Spleen (tissue), 13 donors: ENCODE measurements around the gene PRM3. TPM values are rescaled to one million over a fixed set of nuclear protein-coding genes. Genes with fewer than 3 reads are reported as not detected.

Source experiments
- DNase-seq: peaks from one replicate; pipeline ENCODE4 v3.0.0-alpha.2; 2020
- H3K27ac ChIP-seq, 8 donors: fragments of 200-600 bp; sonication (generic) in 7 of 8; 1 replicate in 4 of 8; 2 replicates in 4 of 8; pipeline versions ENCODE4 v1.5.0 to v1.8.0; 2016 to 2021; ENCODE audit warnings: inconsistent platforms in 4 of 8, mild to moderate bottlenecking in 4 of 8, moderate library complexity in 1 of 8
- H3K27me3 ChIP-seq, 7 donors: fragments of 200-600 bp; sonication (generic) in 6 of 7; replicated peaks in 1 of 7; 1 replicate in 4 of 7; 2 replicates in 3 of 7; pipeline versions ENCODE4 v1.5.0 to v1.8.0; 2016 to 2021; ENCODE audit warnings: inconsistent platforms in 3 of 7, mild to moderate bottlenecking in 1 of 7
- H3K36me3 ChIP-seq, 6 donors: fragments of 200-600 bp; sonication (generic) in 5 of 6; 1 replicate in 4 of 6; 2 replicates in 2 of 6; pipeline versions ENCODE4 v1.5.0 to v1.8.0; 2016 to 2021; ENCODE audit warnings: inconsistent platforms in 2 of 6
- H3K4me1 ChIP-seq, 6 donors: fragments of 200-600 bp; sonication (generic) in 5 of 6; 1 replicate in 3 of 6; 2 replicates in 3 of 6; pipeline versions ENCODE4 v1.5.0 to v1.8.0; 2016 to 2021; ENCODE audit warnings: inconsistent platforms in 3 of 6
- H3K4me3 ChIP-seq, 8 donors: fragments of 200-600 bp; sonication (generic) in 7 of 8; 1 replicate in 4 of 8; 2 replicates in 4 of 8; pipeline versions ENCODE4 v1.5.0 to v1.8.0; 2016 to 2021; ENCODE audit warnings: inconsistent platforms in 4 of 8, mild to moderate bottlenecking in 4 of 8, moderate library complexity in 2 of 8
- H3K9me3 ChIP-seq, 8 donors: fragments of 200-600 bp; sonication (generic) in 7 of 8; 1 replicate in 4 of 8; 2 replicates in 4 of 8; pipeline versions ENCODE4 v1.5.0 to v1.8.0; 2016 to 2021; ENCODE audit warnings: inconsistent platforms in 4 of 8
- POLR2A ChIP-seq, 3 donors: fragments of 450-650 bp; IDR thresholded peaks; one replicate each; pipeline ENCODE4 v1.5.1; 2017; ENCODE audit warnings: antibody characterized with exemption in 3 of 3, mild to moderate bottlenecking in 1 of 3
- POLR2AphosphoS5 ChIP-seq, 3 donors: sonication (generic); formaldehyde crosslinking; IDR thresholded peaks; one replicate each; pipeline ENCODE4 v1.5.1; 2017; ENCODE audit warnings: antibody characterized with exemption in 3 of 3
- WGBS, 5 donors: extraction: QIAGEN DNeasy Blood & Tissue Kit in 3 of 5; methylation state at CpG; one replicate each; pipeline versions ENCODE4 v1.1.5 to v1.1.7; 2013 to 2018; 5-methylcytosine and 5-hydroxymethylcytosine counted together
- intact Hi-C: fragments of 100-400 bp; cut with DNase I; formaldehyde crosslinking; loops from one replicate; pipeline ENCODE4 v1.15.0; 2023; ENCODE audit warnings: low total_unique reads
- long read RNA-seq, 2 donors: transcript quantifications; one replicate each; lab custom pipeline, GENCODE V29; 2026
- polyA plus RNA-seq, 3 donors: library from polyadenylated mRNA; stranded (reverse); fragments of 200-250 nt; gene quantifications; one replicate each; pipeline ENCODE4 v1.2.1, GENCODE V29; 2013
- total RNA-seq, 7 donors: library from RNA; depleted of rRNA in 3 of 7; stranded (reverse); fragments of >200 nt in 3 of 7; fragmentation: NEBNext Ultra II Directional in 4 of 7; extraction: Animal tissue kit (Norgen Biotek cat#: 25700) in 4 of 7; gene quantifications; one replicate each; pipeline versions ENCODE4 v1.1.0 to v1.2.1, GENCODE V29; 2016 to 2021
- TF ChIP-seq, protein P1 (sequence below), 11 experiments: fragments of 200-600 bp in 7 of 11; fragments of 450-650 bp in 4 of 11; sonication (generic) in 4 of 11; IDR thresholded peaks in 8 of 11; conservative IDR thresholded peaks in 3 of 11; 1 replicate in 7 of 11; 2 replicates in 4 of 11; pipeline versions ENCODE4 v1.4.0 to v1.8.0; 2016 to 2021; ENCODE audit warnings: antibody characterized with exemption in 11 of 11, inconsistent platforms in 4 of 11, mild to moderate bottlenecking in 1 of 11
- donor health status: healthy with polysubstance abuse.
- donor health status: DM: no; HTN: no; CAD: no; lungs with moderate emphysema.
- donor health status: DM: no; HTN: no; CAD: no.
- donor health status: Bipolar disorder and iron deficiency.
- donor health status: healthy.
- donor health status: DM: no; HTN: no; CAD: no.
- donor health status: DM: yes; HTN: yes; CAD: no.

Gene PRM3
- not detected for total RNA-seq
- not detected for polyA plus RNA-seq
- long read RNA-seq, donor 1, result 0 reads
- long read RNA-seq, donor 2, result 0 reads

DNA sequence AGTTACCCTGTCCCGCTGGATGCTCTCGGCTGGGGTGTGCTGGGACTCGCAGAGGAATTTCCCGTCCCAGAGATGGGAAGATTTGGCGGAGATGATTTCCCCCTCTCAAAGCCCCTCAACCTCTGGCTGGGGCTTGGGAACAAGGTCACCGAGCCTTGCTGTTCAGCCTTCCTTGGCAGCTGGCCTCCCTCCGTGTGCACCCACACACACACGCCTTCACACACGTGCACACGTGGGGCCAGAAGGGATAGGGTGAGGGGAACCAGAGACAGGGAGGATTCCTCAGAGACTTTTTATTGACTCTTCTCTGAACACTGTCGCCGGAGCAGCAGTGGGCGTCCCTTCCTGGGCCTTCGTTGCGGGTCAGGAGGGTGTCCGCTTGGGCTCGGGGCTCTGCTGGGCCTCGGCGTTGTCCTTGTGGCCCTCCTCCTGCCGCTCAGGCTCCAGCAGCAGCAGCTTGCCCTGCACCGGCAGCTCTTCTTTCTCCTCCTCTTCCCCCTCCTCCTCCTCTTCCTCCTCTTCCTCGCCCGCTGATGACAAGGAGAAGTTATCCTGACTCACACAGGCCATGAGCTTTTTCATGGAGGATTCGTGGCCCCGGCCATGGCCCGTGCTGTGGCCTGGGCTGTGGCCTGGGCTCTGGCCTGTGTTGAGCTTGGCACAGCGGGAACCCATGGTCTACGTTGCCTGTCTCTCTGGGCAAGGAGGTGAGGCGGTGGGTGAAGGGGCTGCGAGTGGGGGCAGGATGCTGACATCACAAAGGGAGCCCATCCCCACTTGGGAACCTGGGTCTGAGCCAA lies at the start of gene PRM3:
TSS of gene PRM3 (minus strand) at position 709 of the 800 bp plus-strand sequence. CDS start at position 675, 34 bp downstream.
- Histone ChIP-seq H3K4me1 (no peaks in the 10 kb centered on the region), H3K27me3 (no peaks in the 10 kb centered on the region), H3K9me3 (no peaks in the 10 kb centered on the region), H3K36me3 (no peaks in the 10 kb centered on the region), H3K27ac (no peak within 1 kb of the TSS), H3K4me3 (no peak within 1 kb of the TSS)
- DNase-seq, result no peak
- intact Hi-C loops, result no loop called here
- WGBS, 5 donors, result 74 to 90% (median 84%) methylated on average over 27 to 30 of the region's 30 CpGs
- TF ChIP-seq, protein P1, sequence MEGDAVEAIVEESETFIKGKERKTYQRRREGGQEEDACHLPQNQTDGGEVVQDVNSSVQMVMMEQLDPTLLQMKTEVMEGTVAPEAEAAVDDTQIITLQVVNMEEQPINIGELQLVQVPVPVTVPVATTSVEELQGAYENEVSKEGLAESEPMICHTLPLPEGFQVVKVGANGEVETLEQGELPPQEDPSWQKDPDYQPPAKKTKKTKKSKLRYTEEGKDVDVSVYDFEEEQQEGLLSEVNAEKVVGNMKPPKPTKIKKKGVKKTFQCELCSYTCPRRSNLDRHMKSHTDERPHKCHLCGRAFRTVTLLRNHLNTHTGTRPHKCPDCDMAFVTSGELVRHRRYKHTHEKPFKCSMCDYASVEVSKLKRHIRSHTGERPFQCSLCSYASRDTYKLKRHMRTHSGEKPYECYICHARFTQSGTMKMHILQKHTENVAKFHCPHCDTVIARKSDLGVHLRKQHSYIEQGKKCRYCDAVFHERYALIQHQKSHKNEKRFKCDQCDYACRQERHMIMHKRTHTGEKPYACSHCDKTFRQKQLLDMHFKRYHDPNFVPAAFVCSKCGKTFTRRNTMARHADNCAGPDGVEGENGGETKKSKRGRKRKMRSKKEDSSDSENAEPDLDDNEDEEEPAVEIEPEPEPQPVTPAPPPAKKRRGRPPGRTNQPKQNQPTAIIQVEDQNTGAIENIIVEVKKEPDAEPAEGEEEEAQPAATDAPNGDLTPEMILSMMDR (IDR thresholded peaks at IDR 0.05 in 8 of 11, conservative IDR thresholded peaks at IDR 0.05 in 3 of 11), result no peak
- no peak for TF ChIP-seq POLR2A (IDR thresholded peaks at IDR 0.05)
- TF ChIP-seq POLR2AphosphoS5 (IDR thresholded peaks at IDR 0.05), result no peak

DNA sequence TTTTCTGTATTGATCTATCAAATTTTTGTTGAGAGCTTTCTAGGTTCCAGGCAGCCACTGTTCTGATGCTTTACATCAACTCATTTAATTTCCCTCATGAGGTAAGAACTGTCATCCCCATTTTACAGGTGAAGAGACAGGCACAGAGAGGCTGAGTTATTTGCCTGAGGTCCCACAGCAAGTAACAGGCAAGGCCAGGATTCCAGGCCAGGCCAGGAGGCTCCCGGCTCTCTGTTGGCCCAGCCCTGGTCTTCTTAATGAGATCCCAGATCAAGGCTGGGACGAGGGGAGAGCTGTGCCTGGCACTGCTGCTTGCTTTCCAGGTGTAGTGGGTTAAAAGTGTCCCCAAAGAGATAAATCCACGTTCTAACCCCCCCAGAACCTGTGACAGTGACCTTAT lies 49.4 kb upstream of the PRM3 start:
- Histone ChIP-seq H3K4me3 (no peak overlapping the region), H3K27me3 (no peaks in the 10 kb centered on the region), H3K9me3 (no peaks in the 10 kb centered on the region), H3K4me1 (peaks cover 24 to 52% (median 30%) of the 10 kb centered on the region in 6 donors), H3K27ac (no peak overlapping the region), H3K36me3 (no peaks in the 10 kb centered on the region)
- DNase-seq, result no peak
- intact Hi-C loops, result no loop called here
- TF ChIP-seq, protein P1 (IDR thresholded peaks at IDR 0.05 in 8 of 11, conservative IDR thresholded peaks at IDR 0.05 in 3 of 11), result no peak
- no peak for TF ChIP-seq POLR2AphosphoS5 (IDR thresholded peaks at IDR 0.05)
- TF ChIP-seq POLR2A (IDR thresholded peaks at IDR 0.05), result no peak
- 83 to 100% (median 91%) methylated on average over 3 of the region's 3 CpGs for WGBS, 5 donors

DNA sequence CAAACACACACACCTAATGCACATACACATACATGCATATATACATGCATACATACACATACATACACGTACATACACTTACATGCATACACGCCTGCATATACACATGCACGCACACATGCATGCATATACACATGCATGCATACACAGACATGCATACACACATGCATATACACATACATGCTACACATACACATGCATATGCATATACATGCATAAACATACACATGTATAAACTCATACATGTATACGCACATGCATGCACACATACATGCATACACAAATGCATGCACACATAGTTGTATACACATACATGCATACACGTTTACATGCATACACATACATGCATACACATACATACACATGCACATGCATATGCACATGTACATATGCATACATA lies 48.2 kb upstream of the PRM3 start:
- Histone ChIP-seq H3K4me3 (no peak overlapping the region), H3K36me3 (no peaks in the 10 kb centered on the region), H3K9me3 (no peaks in the 10 kb centered on the region), H3K4me1 (peaks cover 15 to 40% (median 19%) of the 10 kb centered on the region in 6 donors), H3K27me3 (no peaks in the 10 kb centered on the region), H3K27ac (no peak overlapping the region)
- intact Hi-C loops, result no loop called here
- DNase-seq, result no peak
- 69 to 94% (median 88%) methylated on average over 5 of the region's 5 CpGs for WGBS, 5 donors
- TF ChIP-seq POLR2AphosphoS5 (IDR thresholded peaks at IDR 0.05) (no peak), POLR2A (IDR thresholded peaks at IDR 0.05) (no peak)
- TF ChIP-seq, protein P1 (IDR thresholded peaks at IDR 0.05 in 8 of 11, conservative IDR thresholded peaks at IDR 0.05 in 3 of 11), result no peak

DNA sequence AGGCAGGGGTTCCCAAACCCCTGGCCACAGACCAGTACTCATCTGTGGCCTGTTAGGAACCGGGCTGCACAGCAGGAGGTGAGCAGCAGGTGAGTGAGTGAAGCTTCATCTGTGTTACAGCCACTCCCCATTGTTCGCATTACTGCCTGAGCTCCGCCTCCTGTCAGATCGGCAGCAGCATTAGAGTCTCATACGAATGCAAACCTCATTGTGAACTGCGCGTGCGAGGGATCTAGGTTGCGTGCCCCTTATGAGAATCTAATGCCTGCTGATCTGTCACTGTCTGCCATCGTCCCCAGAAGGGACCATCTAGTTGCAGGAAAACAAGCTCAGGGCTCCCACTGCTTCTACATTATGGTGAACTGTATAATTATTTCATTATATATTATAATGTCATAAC lies 46.7 kb upstream of the PRM3 start:
- Histone ChIP-seq H3K9me3 (no peaks in the 10 kb centered on the region), H3K27ac (no peak overlapping the region), H3K36me3 (no peaks in the 10 kb centered on the region), H3K4me1 (peaks cover under 1 to 25% (median 5%) of the 10 kb centered on the region in 6 donors), H3K4me3 (no peak overlapping the region), H3K27me3 (no peaks in the 10 kb centered on the region)
- TF ChIP-seq, protein P1 (IDR thresholded peaks at IDR 0.05 in 8 of 11, conservative IDR thresholded peaks at IDR 0.05 in 3 of 11), result no peak
- TF ChIP-seq POLR2AphosphoS5 (IDR thresholded peaks at IDR 0.05), result no peak
- no peak for TF ChIP-seq POLR2A (IDR thresholded peaks at IDR 0.05)
- WGBS, 5 donors, result 84 to 92% (median 90%) methylated on average over 9 to 10 of the region's 10 CpGs
- intact Hi-C loops, result no loop called here
- no peak for DNase-seq
